Loucy (cell line): ENCODE data around the gene NXF2B.
A peak's percentile ranks its signal among the peaks of the same experiment; 100 is the strongest.

Source experiments
- H2AFZ ChIP-seq: fragments of 200-600 bp; sonication (generic); 2 replicates; pipeline ENCODE4 v1.6.0; 2016; ENCODE audit warnings: antibody characterized with exemption, mild to moderate bottlenecking, low read length, moderate library complexity
- H3F3A ChIP-seq: fragments of 200-600 bp; 2 replicates; pipeline ENCODE4 v1.6.0; 2016; ENCODE audit warnings: antibody characterized with exemption, low read depth, mild to moderate bottlenecking
- H3K27me3 ChIP-seq: fragments of 200-600 bp; sonication (generic); 2 replicates; pipeline ENCODE4 v1.6.1; 2014; ENCODE audit warnings: low read length, mild to moderate bottlenecking; ENCODE audit not compliant: insufficient read depth, poor library complexity, severe bottlenecking
- H3K36me3 ChIP-seq: fragments of 200-600 bp; sonication (generic); 2 replicates; pipeline ENCODE4 v1.6.1; 2016; ENCODE audit warnings: low read length; ENCODE audit not compliant: insufficient read depth
- H3K4me1 ChIP-seq: fragments of 200-600 bp; sonication (generic); 2 replicates; pipeline ENCODE4 v1.5.1; 2014; ENCODE audit warnings: low read length, mild to moderate bottlenecking; ENCODE audit not compliant: insufficient read depth, poor library complexity, severe bottlenecking
- H3K4me2 ChIP-seq: fragments of 200-600 bp; sonication (generic); 2 replicates; pipeline ENCODE4 v1.6.0; 2014; ENCODE audit warnings: antibody characterized with exemption, low read length, low read depth, mild to moderate bottlenecking; ENCODE audit not compliant: poor library complexity, severe bottlenecking
- H3K4me3 ChIP-seq: fragments of 200-600 bp; sonication (generic); 2 replicates; pipeline ENCODE4 v1.5.1; 2014; ENCODE audit warnings: low read length, mild to moderate bottlenecking, mixed read lengths; ENCODE audit not compliant: poor library complexity, severe bottlenecking
- H3K79me2 ChIP-seq: fragments of 200-600 bp; sonication (generic); 2 replicates; pipeline ENCODE4 v1.6.1; 2014; ENCODE audit warnings: low read length; ENCODE audit not compliant: insufficient read depth
- H3K9ac ChIP-seq: fragments of 200-600 bp; sonication (generic); 2 replicates; pipeline ENCODE4 v1.6.0; 2014; ENCODE audit warnings: mild to moderate bottlenecking, low read depth, low read length, moderate library complexity; ENCODE audit not compliant: poor library complexity, severe bottlenecking
- H3K9me2 ChIP-seq: fragments of 200-600 bp; sonication (generic); replicated peaks from 2 replicates; pipeline ENCODE4 v1.6.1; 2016; ENCODE audit warnings: low read depth, low read length, mixed read lengths
- H3K9me3 ChIP-seq: fragments of 200-600 bp; sonication (generic); 2 replicates; pipeline ENCODE4 v1.6.1; 2014; ENCODE audit warnings: mild to moderate bottlenecking, antibody characterized with exemption, low read length, low read depth; ENCODE audit not compliant: insufficient read depth
- H4K20me1 ChIP-seq: fragments of 200-600 bp; sonication (generic); 2 replicates; pipeline ENCODE4 v1.6.0; 2014; ENCODE audit warnings: antibody characterized with exemption, low read length, mild to moderate bottlenecking; ENCODE audit not compliant: insufficient read depth, poor library complexity, severe bottlenecking
- CTCF ChIP-seq: fragments of 200-600 bp; sonication (generic); conservative IDR thresholded peaks from 2 replicates; pipeline ENCODE4 v1.5.1; 2014; ENCODE audit warnings: mild to moderate bottlenecking, antibody characterized with exemption, low read length
- EZH2phosphoT487 ChIP-seq: fragments of 200-600 bp; IDR thresholded peaks from 2 replicates; pipeline ENCODE4 v1.6.1; 2018; ENCODE audit warnings: antibody characterized with exemption, mild to moderate bottlenecking, moderate library complexity, borderline replicate concordance

Gene NXF2B

GRCh38 chrX:102345916-102346315 lies 93.9 kb downstream of the NXF2B start:
- Histone ChIP-seq H2AFZ (no peak overlapping the region), H3K36me3 (no peaks in the 10 kb centered on the region), H3K9me3 (no peaks in the 10 kb centered on the region), H3K27me3 (no peaks in the 10 kb centered on the region), H3K79me2 (no peaks in the 10 kb centered on the region), H3K4me3 (no peak overlapping the region), H3K9me2 (no peaks in the 10 kb centered on the region), H3F3A (no peaks in the 10 kb centered on the region), H3K4me2 (no peak overlapping the region), H4K20me1 (no peaks in the 10 kb centered on the region), H3K4me1 (no peaks in the 10 kb centered on the region), H3K9ac (no peak overlapping the region)
- no peak for TF ChIP-seq EZH2phosphoT487
- TF ChIP-seq CTCF = peak; percentile 62

GRCh38 chrX:102341867-102342266 lies 97.9 kb downstream of the NXF2B start:
- Histone ChIP-seq H3K4me3 (no peak overlapping the region), H3K9ac (no peak overlapping the region), H3K4me2 (no peak overlapping the region), H3K4me1 (no peaks in the 10 kb centered on the region), H3K9me2 (no peaks in the 10 kb centered on the region), H2AFZ (no peak overlapping the region), H3K27me3 (no peaks in the 10 kb centered on the region), H3K79me2 (no peaks in the 10 kb centered on the region), H3K36me3 (no peaks in the 10 kb centered on the region), H3F3A (no peaks in the 10 kb centered on the region), H3K9me3 (no peaks in the 10 kb centered on the region), H4K20me1 (no peaks in the 10 kb centered on the region)
- no peak for TF ChIP-seq EZH2phosphoT487
- 0 out of 2 replicates have a peak, but pooled peaks have one; percentile 31 for TF ChIP-seq CTCF

- Histone ChIP-seq H3K4me2 (peak overlapping the region; percentile 50), H3K9me2 (no peaks in the 10 kb centered on the region), H3F3A (no peaks in the 10 kb centered on the region), H3K9ac (no peak overlapping the region), H3K4me1 (no peaks in the 10 kb centered on the region), H3K9me3 (no peaks in the 10 kb centered on the region), H3K4me3 (peak overlapping the region; percentile 48), H3K79me2 (no peaks in the 10 kb centered on the region), H4K20me1 (no peaks in the 10 kb centered on the region), H2AFZ (peak overlapping the region; percentile 77; the same call in 1 of the 2 replicates), H3K36me3 (no peaks in the 10 kb centered on the region), H3K27me3 (no peaks in the 10 kb centered on the region)
- no peak for TF ChIP-seq EZH2phosphoT487
- no peak for TF ChIP-seq CTCF
Observed at GRCh38 chrX:102339312-102340298, 100.2 kb downstream of the NXF2B start.
